Mesothelial cell of epicardium (in vitro differentiated cells): Measurements from ENCODE around the gene TMEM245. TPM values are rescaled to one million over a fixed set of nuclear protein-coding genes. Genes with fewer than 3 reads are reported as not detected.

Experiments used
- DNase-seq, 2 experiments: peaks; one replicate each; pipeline ENCODE4 v3.0.0; 2021; ENCODE audit warnings: low spot score in 2 of 2; ENCODE audit not compliant: unreplicated experiment in 2 of 2
- H3K27ac Mint-ChIP-seq: 2 replicates; pipeline ENCODE4 v1.8.0; 2021; ENCODE audit warnings: mixed read lengths
- H3K27me3 Mint-ChIP-seq: 2 replicates; pipeline ENCODE4 v1.8.0; 2021; ENCODE audit warnings: low read depth, mixed read lengths
- H3K36me3 Mint-ChIP-seq: 2 replicates; pipeline ENCODE4 v1.8.0; 2021; ENCODE audit warnings: mixed read lengths
- H3K4me1 Mint-ChIP-seq: 2 replicates; pipeline ENCODE4 v1.8.0; 2021; ENCODE audit warnings: mixed read lengths
- H3K4me3 Mint-ChIP-seq: 2 replicates; pipeline ENCODE4 v1.8.0; 2021; ENCODE audit warnings: mild to moderate bottlenecking, moderate library complexity, mixed read lengths
- H3K9me3 Mint-ChIP-seq: 2 replicates; pipeline ENCODE4 v1.8.0; 2021; ENCODE audit warnings: mixed read lengths
- CTCF ChIP-seq: fragments of 200-600 bp; sonication (generic); IDR thresholded peaks from one replicate; pipeline ENCODE4 v1.5.0; 2021; ENCODE audit warnings: antibody characterized with exemption; ENCODE audit not compliant: unreplicated experiment
- total RNA-seq: library from RNA; stranded (reverse); gene quantifications from 3 replicates; pipeline ENCODE4 v1.2.1, GENCODE V29; 2021

Gene TMEM245
- total RNA-seq, 1 donor from 2014 or later, result 73.0 TPM

GRCh38 chr9:109002141-109002540 lies 117.6 kb downstream of the TMEM245 start:
- Mint-ChIP-seq H3K4me3 (no peak overlapping the region), H3K27me3 (no peaks in the 10 kb centered on the region), H3K36me3 (peaks cover 33% of the 10 kb centered on the region), H3K27ac (no peak overlapping the region), H3K9me3 (peaks cover 27% of the 10 kb centered on the region), H3K4me1 (peaks cover 30% of the 10 kb centered on the region)
- DNase-seq, result no peak
- no peak for TF ChIP-seq CTCF

- H3K9me3 Mint-ChIP-seq, result peaks cover 27% of the 10 kb centered on the region
- H3K27ac Mint-ChIP-seq, result no peak overlapping the region
- peaks cover 29% of the 10 kb centered on the region for H3K4me1 Mint-ChIP-seq
- DNase-seq, result no peak
- H3K27me3 Mint-ChIP-seq, result no peaks in the 10 kb centered on the region
- TF ChIP-seq CTCF, result no peak
- H3K4me3 Mint-ChIP-seq, result no peak overlapping the region
- peaks cover 33% of the 10 kb centered on the region for H3K36me3 Mint-ChIP-seq
These were observed 118.5 kb downstream of the TMEM245 start for GRCh38 chr9:109001275-109001676.

GRCh38 chr9:108997112-108997511 lies 122.6 kb downstream of the TMEM245 start:
- no peak for DNase-seq
- Mint-ChIP-seq H3K27me3 (no peaks in the 10 kb centered on the region), H3K4me1 (peaks cover 38% of the 10 kb centered on the region), H3K36me3 (peaks cover 14% of the 10 kb centered on the region), H3K27ac (peak overlapping the region; percentile 37), H3K9me3 (peaks cover 9% of the 10 kb centered on the region), H3K4me3 (no peak overlapping the region)
- TF ChIP-seq CTCF, result no peak

GRCh38 chr9:108996643-108997042 lies 123.1 kb downstream of the TMEM245 start:
- no peak for TF ChIP-seq CTCF
- peaks cover 5% of the 10 kb centered on the region for H3K9me3 Mint-ChIP-seq
- peaks cover 10% of the 10 kb centered on the region for H3K36me3 Mint-ChIP-seq
- DNase-seq, result no peak
- no peak overlapping the region for H3K27ac Mint-ChIP-seq
- H3K27me3 Mint-ChIP-seq, result no peaks in the 10 kb centered on the region
- peaks cover 38% of the 10 kb centered on the region for H3K4me1 Mint-ChIP-seq
- no peak overlapping the region for H3K4me3 Mint-ChIP-seq

- no peak for DNase-seq
- no peaks in the 10 kb centered on the region for H3K9me3 Mint-ChIP-seq
- no peak for TF ChIP-seq CTCF
- H3K27me3 Mint-ChIP-seq, result no peaks in the 10 kb centered on the region
- peaks cover 9% of the 10 kb centered on the region for H3K36me3 Mint-ChIP-seq
- H3K4me1 Mint-ChIP-seq, result peaks cover 35% of the 10 kb centered on the region
- no peak overlapping the region for H3K4me3 Mint-ChIP-seq
- H3K27ac Mint-ChIP-seq, result peak overlapping the region; percentile 50
These were observed 125.1 kb downstream of the TMEM245 start for GRCh38 chr9:108994695-108995094.

- Mint-ChIP-seq H3K9me3 (no peaks in the 10 kb centered on the region), H3K27me3 (no peaks in the 10 kb centered on the region), H3K36me3 (peaks cover 24% of the 10 kb centered on the region), H3K4me3 (no peak overlapping the region), H3K27ac (no peak overlapping the region), H3K4me1 (peaks cover 14% of the 10 kb centered on the region)
- no peak for DNase-seq
- no peak for TF ChIP-seq CTCF
These were observed 128.3 kb downstream of the TMEM245 start for GRCh38 chr9:108991479-108991878.
